Measurements from ENCODE around the gene SLC23A1. TPM values are rescaled to one million over a fixed set of nuclear protein-coding genes. Genes with fewer than 3 reads are reported as not detected.

Gene SLC23A1
- total RNA-seq, 1 donor from 2014 or later, result not detected

DNA sequence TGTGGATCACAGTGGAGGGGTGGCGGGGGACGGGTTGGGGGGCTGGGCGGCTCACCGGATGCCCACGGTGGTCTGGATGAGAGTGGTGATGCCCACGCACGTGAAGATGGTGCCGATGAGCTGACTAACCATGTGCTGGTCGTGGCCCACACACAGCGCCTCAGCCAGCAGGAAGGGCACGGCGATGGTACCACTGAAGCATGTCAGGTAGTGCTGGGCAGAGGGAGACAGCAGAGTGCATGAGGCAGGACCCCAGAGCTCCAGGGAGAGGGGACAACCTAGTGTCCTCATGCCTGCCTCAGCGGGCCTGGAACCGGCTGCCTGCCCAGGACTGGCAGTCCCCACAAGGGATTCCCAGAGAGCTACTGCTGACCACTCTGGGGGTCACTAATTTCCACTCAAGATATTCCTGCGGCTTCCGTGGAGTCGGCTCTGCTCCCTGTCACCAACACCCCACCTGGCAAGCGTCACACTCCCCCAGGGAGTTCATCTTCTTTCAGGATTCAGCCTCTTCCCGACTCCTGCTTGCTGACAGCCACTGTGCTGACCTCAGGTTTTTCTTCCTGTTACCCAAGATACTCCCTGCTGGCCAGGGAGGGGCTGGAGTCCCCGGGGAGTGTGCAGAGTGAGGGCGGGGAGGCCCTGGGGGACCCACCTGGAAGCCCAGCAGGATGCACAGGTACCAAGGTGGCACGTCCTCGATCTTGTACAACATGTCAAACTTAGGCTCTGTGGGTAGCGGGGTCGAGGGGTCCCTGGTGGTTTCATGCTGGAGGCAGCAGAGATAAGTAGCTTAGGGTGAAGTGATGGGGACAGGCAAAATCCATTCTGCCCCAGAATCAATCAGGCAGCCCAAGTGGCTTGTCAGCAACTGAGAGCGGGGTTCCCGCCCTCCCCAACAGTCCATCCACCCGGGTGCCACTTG is 998 bp downstream of the SLC23A1 start:
- Histone ChIP-seq H3K4me2 (ENCODE audit: low read length) (no peak overlapping the region), H3K9me3 (ENCODE audit: insufficient read depth, low read depth, low read length) (no peaks in the 10 kb centered on the region), H3K36me3 (ENCODE audit: insufficient read depth, low read length) (no peaks in the 10 kb centered on the region), H2AFZ (ENCODE audit: low read depth, low read length) (no peak overlapping the region), H3K27me3 (ENCODE audit: insufficient read depth, low read length) (no peaks in the 10 kb centered on the region), H3K9ac (ENCODE audit: low read length) (no peak overlapping the region), H3K79me2 (ENCODE audit: insufficient read depth, low read length) (no peaks in the 10 kb centered on the region), H3K4me3 (ENCODE audit: insufficient read depth, low read depth, low read length) (no peak overlapping the region), H3K4me1 (ENCODE audit: insufficient read depth, low read length) (no peaks in the 10 kb centered on the region), H4K20me1 (ENCODE audit: insufficient read depth, low read length) (peaks cover 7% of the 10 kb centered on the region), H3K27ac (ENCODE audit: low read depth, low read length) (no peak overlapping the region)
- Mint-ChIP-seq H3K27me3 (ENCODE audit: low read depth, unreplicated experiment) (peaks cover 16% of the 10 kb centered on the region), H3K4me3 (ENCODE audit: unreplicated experiment) (no peak overlapping the region), H3K4me1 (ENCODE audit: low read depth, unreplicated experiment) (no peaks in the 10 kb centered on the region), H3K27ac (ENCODE audit: unreplicated experiment) (no peak overlapping the region), H3K36me3 (ENCODE audit: low read depth, unreplicated experiment) (peaks cover 11% of the 10 kb centered on the region), H3K9me3 (ENCODE audit: unreplicated experiment) (no peaks in the 10 kb centered on the region)
- no peak for DNase-seq (ENCODE audit: low read depth)
- no peak for FAIRE-seq
- no peak for TF ChIP-seq CTCF (IDR thresholded peaks at IDR 0.05; ENCODE audit: insufficient read depth, low read depth, low read length)
- no peak for TF ChIP-seq EZH2 (IDR thresholded peaks at IDR 0.05; ENCODE audit: insufficient read depth, low read length)

DNA sequence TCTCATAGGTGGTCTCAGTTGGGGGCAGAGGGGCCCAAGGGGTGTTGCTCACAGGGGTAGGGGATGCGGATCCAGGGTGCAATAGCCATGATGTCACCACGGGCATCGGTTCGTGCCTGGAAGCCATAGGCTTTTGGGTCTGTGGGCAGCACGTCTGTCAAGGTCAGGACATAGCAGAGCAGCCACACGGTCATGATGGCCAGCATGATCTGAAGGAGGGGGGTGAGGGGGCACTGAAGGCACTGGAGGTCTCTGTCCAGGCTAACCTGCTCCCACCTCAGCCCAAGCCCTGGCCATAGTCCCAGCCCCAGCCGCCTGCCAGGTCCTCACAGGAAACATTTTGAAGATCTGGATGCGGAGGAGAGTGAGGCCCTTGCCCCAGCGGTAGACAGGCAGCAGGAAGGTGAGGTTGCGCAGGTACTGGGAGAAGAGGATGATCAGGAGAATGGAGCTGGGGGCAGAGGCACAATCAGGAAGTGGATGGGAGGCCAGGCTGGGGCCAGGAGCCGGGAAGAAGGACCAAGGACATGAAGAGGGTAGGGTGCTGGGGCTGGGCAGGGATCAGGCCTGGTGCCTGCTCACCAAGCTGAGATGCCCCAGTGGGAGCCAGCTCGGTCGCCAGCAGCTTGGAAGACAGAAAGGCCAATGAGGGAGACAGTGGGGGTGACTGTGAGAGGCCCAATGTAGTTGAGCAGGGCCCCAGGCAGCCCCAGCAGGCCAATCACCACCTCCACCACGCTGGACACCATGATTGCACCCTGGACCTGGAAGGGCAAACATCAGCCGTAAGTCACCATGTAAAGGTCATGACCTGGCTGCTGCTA is 3.3 kb downstream of the SLC23A1 start:
- Mint-ChIP-seq H3K36me3 (ENCODE audit: low read depth, unreplicated experiment) (peaks cover 19% of the 10 kb centered on the region), H3K9me3 (ENCODE audit: unreplicated experiment) (no peaks in the 10 kb centered on the region), H3K4me3 (ENCODE audit: unreplicated experiment) (no peak overlapping the region), H3K27ac (ENCODE audit: unreplicated experiment) (no peak overlapping the region), H3K27me3 (ENCODE audit: low read depth, unreplicated experiment) (peaks cover 6% of the 10 kb centered on the region), H3K4me1 (ENCODE audit: low read depth, unreplicated experiment) (no peaks in the 10 kb centered on the region)
- no peak overlapping the region for H3K27ac ChIP-seq (ENCODE audit: low read depth, low read length)
- H4K20me1 ChIP-seq (ENCODE audit: insufficient read depth, low read length), result peaks cover 11% of the 10 kb centered on the region
- no peak overlapping the region for H2AFZ ChIP-seq (ENCODE audit: low read depth, low read length)
- no peak overlapping the region for H3K4me3 ChIP-seq (ENCODE audit: insufficient read depth, low read depth, low read length)
- H3K9ac ChIP-seq (ENCODE audit: low read length), result no peak overlapping the region
- H3K27me3 ChIP-seq (ENCODE audit: insufficient read depth, low read length), result no peaks in the 10 kb centered on the region
- no peak overlapping the region for H3K4me2 ChIP-seq (ENCODE audit: low read length)
- no peaks in the 10 kb centered on the region for H3K9me3 ChIP-seq (ENCODE audit: insufficient read depth, low read depth, low read length)
- DNase-seq (ENCODE audit: low read depth), result no peak
- H3K36me3 ChIP-seq (ENCODE audit: insufficient read depth, low read length), result no peaks in the 10 kb centered on the region
- TF ChIP-seq EZH2 (IDR thresholded peaks at IDR 0.05; ENCODE audit: insufficient read depth, low read length), result no peak
- no peak for TF ChIP-seq CTCF (IDR thresholded peaks at IDR 0.05; ENCODE audit: insufficient read depth, low read depth, low read length)
- H3K79me2 ChIP-seq (ENCODE audit: insufficient read depth, low read length), result no peaks in the 10 kb centered on the region
- FAIRE-seq, result no peak
- no peaks in the 10 kb centered on the region for H3K4me1 ChIP-seq (ENCODE audit: insufficient read depth, low read length)
